ENCODE results near the gene CD3E. TPM values are rescaled to one million over a fixed set of nuclear protein-coding genes. Genes with fewer than 3 reads are reported as not detected.

CD3E gene
- total and polyA plus RNA-seq, 4 donors = 4.4 to 5.7 (median 5.2) TPM

DNA sequence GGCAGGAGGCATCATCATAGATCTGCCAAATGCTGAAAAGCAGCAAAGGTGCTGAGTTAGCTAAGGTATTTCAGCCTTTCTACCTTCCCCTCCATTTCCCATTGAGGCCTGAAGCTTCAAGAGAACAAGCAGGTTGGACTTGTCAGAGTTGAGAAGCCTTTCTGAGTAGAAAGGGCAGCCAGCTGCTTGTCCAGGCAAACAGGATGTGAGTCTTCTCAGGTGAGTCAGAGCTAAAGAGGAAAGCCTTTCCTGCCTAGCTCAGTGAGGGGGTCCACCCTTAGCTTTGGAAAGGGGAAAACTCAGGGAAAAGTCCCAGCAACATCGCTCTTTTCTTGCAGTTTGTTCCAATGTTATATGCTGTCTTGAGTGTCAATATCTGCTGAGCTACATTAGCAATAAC is 27.2 kb upstream of the CD3E start:
- DNase-seq (no peak), ATAC-seq (ENCODE audit: insufficient read depth, low FRiP score) (peak; percentile 68)
- Histone ChIP-seq H3K36me3 (ENCODE audit: control insufficient read depth in 4 of 4, insufficient read depth in 4 of 4, low read length in 4 of 4) (no peaks in the 10 kb centered on the region), H3K27me3 (ENCODE audit: control insufficient read depth in 3 of 3, insufficient read depth in 3 of 3, low read length in 2 of 3) (peaks cover 0 to 4% (median 4%) of the 10 kb centered on the region in 3 donors), H3K9me3 (ENCODE audit: control insufficient read depth in 4 of 4, insufficient read depth in 3 of 4, low read length in 3 of 4) (no peaks in the 10 kb centered on the region), H3K4me3 (no peak overlapping the region), H3K9ac (ENCODE audit: insufficient read depth in 1 of 2, low read length in 2 of 2) (no peak overlapping the region), H3K27ac (ENCODE audit: low read depth in 1 of 2, low read length in 1 of 2) (no peak overlapping the region), H3K4me1 (ENCODE audit: control insufficient read depth in 5 of 5, insufficient read depth in 5 of 5, low read length in 5 of 5) (peaks cover 0 to 10% (median 0%) of the 10 kb centered on the region in 5 donors)
- no peak for TF ChIP-seq CTCF (IDR thresholded peaks at IDR 0.05; ENCODE audit: control extremely low read depth, extremely low read depth)
- 81 to 87% methylated on average over 1 of the region's 1 CpG for WGBS, 2 donors

GRCh38 chr11:118281284-118281683 is 23.2 kb upstream of the CD3E start:
- ATAC-seq (ENCODE audit: insufficient read depth, low FRiP score) (no peak), DNase-seq (no peak)
- H3K36me3 ChIP-seq (ENCODE audit: control insufficient read depth in 4 of 4, insufficient read depth in 4 of 4, low read length in 4 of 4) = no peaks in the 10 kb centered on the region
- WGBS, 2 donors = 59 to 91% methylated on average over 1 of the region's 1 CpG
- H3K4me3 ChIP-seq = no peak overlapping the region
- no peak overlapping the region for H3K9ac ChIP-seq (ENCODE audit: insufficient read depth in 1 of 2, low read length in 2 of 2)
- TF ChIP-seq CTCF (IDR thresholded peaks at IDR 0.05; ENCODE audit: control extremely low read depth, extremely low read depth) = no peak
- no peaks in the 10 kb centered on the region for H3K4me1 ChIP-seq (ENCODE audit: control insufficient read depth in 5 of 5, insufficient read depth in 5 of 5, low read length in 5 of 5)
- no peak overlapping the region for H3K27ac ChIP-seq (ENCODE audit: low read depth in 1 of 2, low read length in 1 of 2)
- H3K9me3 ChIP-seq (ENCODE audit: control insufficient read depth in 4 of 4, insufficient read depth in 3 of 4, low read length in 3 of 4) = peaks cover 0 to 2% (median 0%) of the 10 kb centered on the region in 4 donors
- H3K27me3 ChIP-seq (ENCODE audit: control insufficient read depth in 3 of 3, insufficient read depth in 3 of 3, low read length in 2 of 3) = no peaks in the 10 kb centered on the region

DNA sequence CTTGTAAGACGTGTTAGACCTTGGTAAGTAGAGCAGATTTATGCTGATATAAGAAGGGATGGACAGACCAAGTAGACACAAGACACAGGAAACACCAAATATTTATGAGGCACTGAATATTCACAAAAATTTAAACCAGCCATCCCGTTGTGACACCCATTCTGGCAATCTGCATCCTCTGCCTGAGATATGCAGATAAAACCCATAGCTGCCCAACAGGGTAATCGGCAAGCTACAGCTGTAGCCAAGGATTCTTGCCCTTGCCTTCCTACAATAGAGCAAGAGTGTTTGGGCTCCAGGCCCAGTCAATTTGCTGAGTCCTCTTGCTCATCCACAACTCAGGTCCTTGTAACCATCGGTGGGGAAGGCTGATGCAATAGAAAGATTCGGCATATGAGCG is 21.9 kb upstream of the CD3E start:
- Histone ChIP-seq H3K27ac (ENCODE audit: low read depth in 1 of 2, low read length in 1 of 2) (no peak overlapping the region), H3K4me1 (ENCODE audit: control insufficient read depth in 5 of 5, insufficient read depth in 5 of 5, low read length in 5 of 5) (no peaks in the 10 kb centered on the region), H3K4me3 (no peak overlapping the region), H3K9me3 (ENCODE audit: control insufficient read depth in 4 of 4, insufficient read depth in 3 of 4, low read length in 3 of 4) (peaks cover 0 to 2% (median 0%) of the 10 kb centered on the region in 4 donors), H3K27me3 (ENCODE audit: control insufficient read depth in 3 of 3, insufficient read depth in 3 of 3, low read length in 2 of 3) (no peaks in the 10 kb centered on the region), H3K36me3 (ENCODE audit: control insufficient read depth in 4 of 4, insufficient read depth in 4 of 4, low read length in 4 of 4) (no peaks in the 10 kb centered on the region), H3K9ac (ENCODE audit: insufficient read depth in 1 of 2, low read length in 2 of 2) (no peak overlapping the region)
- ATAC-seq (ENCODE audit: insufficient read depth, low FRiP score) (no peak), DNase-seq (no peak)
- 62 to 71% methylated on average over 6 of the region's 6 CpGs for WGBS, 2 donors
- TF ChIP-seq CTCF (IDR thresholded peaks at IDR 0.05; ENCODE audit: control extremely low read depth, extremely low read depth) = no peak

- Histone ChIP-seq H3K27ac (ENCODE audit: low read depth in 1 of 2, low read length in 1 of 2) (no peak overlapping the region), H3K9me3 (ENCODE audit: control insufficient read depth in 4 of 4, insufficient read depth in 3 of 4, low read length in 3 of 4) (peaks cover 0 to 2% (median 0%) of the 10 kb centered on the region in 4 donors), H3K9ac (ENCODE audit: insufficient read depth in 1 of 2, low read length in 2 of 2) (no peak overlapping the region), H3K27me3 (ENCODE audit: control insufficient read depth in 3 of 3, insufficient read depth in 3 of 3, low read length in 2 of 3) (no peaks in the 10 kb centered on the region), H3K36me3 (ENCODE audit: control insufficient read depth in 4 of 4, insufficient read depth in 4 of 4, low read length in 4 of 4) (no peaks in the 10 kb centered on the region), H3K4me3 (no peak overlapping the region), H3K4me1 (ENCODE audit: control insufficient read depth in 5 of 5, insufficient read depth in 5 of 5, low read length in 5 of 5) (no peaks in the 10 kb centered on the region)
- DNase-seq = no peak
- 83 to 88% methylated on average over 5 of the region's 5 CpGs for WGBS, 2 donors
- ATAC-seq (ENCODE audit: insufficient read depth, low FRiP score) = no peak
- no peak for TF ChIP-seq CTCF (IDR thresholded peaks at IDR 0.05; ENCODE audit: control extremely low read depth, extremely low read depth)
Observed at GRCh38 chr11:118283037-118283636, 21.4 kb upstream of the CD3E start.

Measured in lung (tissue), 12 donors.